DOHH2 (cell line): Measurements from ENCODE around the gene LYG1.
"Not testable (repeated sequence)": the region's sequence is repeated elsewhere in the genome, so short reads cannot be mapped to it uniquely, and the experiment has no call there.

ENCODE experiments used
- H3F3A ChIP-seq: fragments of 200-600 bp; sonication (generic), shearing (Covaris generic); 2 replicates; pipeline ENCODE4 v1.6.0; 2016; ENCODE audit warnings: antibody characterized with exemption, mild to moderate bottlenecking; ENCODE audit not compliant: control insufficient read depth, insufficient read depth
- H3K27ac ChIP-seq: fragments of 200-600 bp; sonication (generic); 2 replicates; pipeline ENCODE4 v1.5.1; 2014; ENCODE audit warnings: low read depth, mild to moderate bottlenecking, low read length, moderate library complexity
- H3K27me3 ChIP-seq: fragments of 200-600 bp; sonication (generic); 2 replicates; pipeline ENCODE4 v1.6.1; 2014; ENCODE audit warnings: mild to moderate bottlenecking, low read length, mixed read lengths; ENCODE audit not compliant: control insufficient read depth
- H3K36me3 ChIP-seq: fragments of 200-600 bp; sonication (generic); 2 replicates; pipeline ENCODE4 v1.6.1; 2014; ENCODE audit warnings: mild to moderate bottlenecking, low read length, moderate library complexity, mixed read lengths; ENCODE audit not compliant: control insufficient read depth
- H3K4me1 ChIP-seq: fragments of 200-600 bp; sonication (generic); 2 replicates; pipeline ENCODE4 v1.6.1; 2014; ENCODE audit warnings: mild to moderate bottlenecking, low read length, mixed read lengths; ENCODE audit not compliant: control insufficient read depth
- H3K4me2 ChIP-seq: fragments of 200-600 bp; sonication (generic); 2 replicates; pipeline ENCODE4 v1.6.0; 2014; ENCODE audit warnings: mild to moderate bottlenecking, low read length, moderate library complexity
- H3K4me3 ChIP-seq: fragments of 200-600 bp; sonication (generic); 2 replicates; pipeline ENCODE4 v1.5.1; 2014; ENCODE audit warnings: mild to moderate bottlenecking, low read length, mixed read lengths
- H3K79me2 ChIP-seq: fragments of 200-600 bp; sonication (generic); 2 replicates; pipeline ENCODE4 v1.6.1; 2014; ENCODE audit warnings: mild to moderate bottlenecking, low read length, mixed read lengths; ENCODE audit not compliant: control insufficient read depth
- H3K9me2 ChIP-seq: fragments of 200-600 bp; sonication (generic); replicated peaks from 2 replicates; pipeline ENCODE4 v1.6.1; 2014; ENCODE audit warnings: mild to moderate bottlenecking, low read length, mixed read lengths; ENCODE audit not compliant: control insufficient read depth
- H3K9me3 ChIP-seq: fragments of 200-600 bp; sonication (generic); 2 replicates; pipeline ENCODE4 v1.6.1; 2014; ENCODE audit warnings: antibody characterized with exemption, low read length, mixed read lengths; ENCODE audit not compliant: control insufficient read depth, insufficient read depth
- H4K20me1 ChIP-seq: fragments of 200-600 bp; sonication (generic); 2 replicates; pipeline ENCODE4 v1.6.0; 2014; ENCODE audit warnings: low read depth, mild to moderate bottlenecking, antibody characterized with exemption, low read length, moderate library complexity; ENCODE audit not compliant: control insufficient read depth, insufficient read depth
- CTCF ChIP-seq: fragments of 200-600 bp; sonication (generic); IDR thresholded peaks from one replicate; pipeline ENCODE4 v1.5.1; 2014; ENCODE audit warnings: antibody characterized with exemption, mild to moderate bottlenecking, low read depth, low read length; ENCODE audit not compliant: poor library complexity, severe bottlenecking
- EZH2phosphoT487 ChIP-seq: fragments of 200-600 bp; sonication (generic); IDR thresholded peaks from 2 replicates; pipeline ENCODE4 v1.6.1; 2017; ENCODE audit warnings: borderline replicate concordance, mild to moderate bottlenecking, antibody characterized with exemption, low read length, moderate library complexity, mixed read lengths

LYG1 gene

GRCh38 chr2:99278793-99279291 is 22.2 kb downstream of the LYG1 start:
- no peaks in the 10 kb centered on the region for H3K36me3 ChIP-seq
- no peaks in the 10 kb centered on the region for H3K79me2 ChIP-seq
- no peaks in the 10 kb centered on the region; the same call in 1 of the 2 replicates for H3K9me2 ChIP-seq
- H3K4me2 ChIP-seq, result no peak overlapping the region
- H3K4me1 ChIP-seq, result no peaks in the 10 kb centered on the region
- H3F3A ChIP-seq, result no peaks in the 10 kb centered on the region
- H3K9me3 ChIP-seq, result no peaks in the 10 kb centered on the region; the same call in 1 of the 2 replicates
- H3K4me3 ChIP-seq, result no peak overlapping the region
- no peaks in the 10 kb centered on the region for H4K20me1 ChIP-seq
- no peaks in the 10 kb centered on the region for H3K27me3 ChIP-seq
- no peak overlapping the region for H3K27ac ChIP-seq
- TF ChIP-seq EZH2phosphoT487, result no peak
- no peak for TF ChIP-seq CTCF

GRCh38 chr2:99278195-99278765 is 22.7 kb downstream of the LYG1 start:
- not testable (repeated sequence) for H3K4me2 ChIP-seq, H3K4me3 ChIP-seq, H3K9me3 ChIP-seq, H3K27ac ChIP-seq, H3K79me2 ChIP-seq, H3F3A ChIP-seq, H4K20me1 ChIP-seq, H3K36me3 ChIP-seq, H3K4me1 ChIP-seq, H3K9me2 ChIP-seq, H3K27me3 ChIP-seq

DNA sequence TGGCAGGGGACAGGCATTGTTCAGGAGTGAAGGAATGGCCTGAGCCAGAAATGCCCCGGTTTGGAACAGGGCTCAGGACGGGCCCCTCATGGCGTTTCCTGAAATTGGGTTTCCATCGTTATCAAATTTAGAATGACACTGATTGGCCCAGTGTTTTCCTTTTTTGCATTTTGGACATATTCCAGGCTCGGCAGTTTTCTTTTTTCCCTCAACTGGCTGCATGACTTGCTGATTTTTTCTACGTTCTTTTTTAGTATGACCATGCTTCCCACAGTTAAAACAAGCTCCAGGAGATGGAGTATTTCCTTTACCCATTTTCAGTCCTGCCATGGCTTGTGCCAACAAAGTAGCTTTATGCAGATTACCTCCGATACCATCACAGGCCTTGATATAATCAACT is 25.1 kb downstream of the LYG1 start:
- H3F3A ChIP-seq, result no peaks in the 10 kb centered on the region

More for the DNA sequence above, 25.1 kb downstream of the LYG1 start:
- Histone ChIP-seq H3K4me1 (no peaks in the 10 kb centered on the region), H3K36me3 (no peaks in the 10 kb centered on the region), H3K4me2 (no peak overlapping the region), H3K27ac (no peak overlapping the region), H3K9me3 (peaks cover 2% of the 10 kb centered on the region; the same call in 1 of the 2 replicates), H4K20me1 (no peaks in the 10 kb centered on the region), H3K4me3 (no peak overlapping the region), H3K27me3 (no peaks in the 10 kb centered on the region), H3K9me2 (no peaks in the 10 kb centered on the region; the same call in 1 of the 2 replicates), H3K79me2 (no peaks in the 10 kb centered on the region)
- no peak for TF ChIP-seq CTCF
- TF ChIP-seq EZH2phosphoT487, result no peak
